A549 (cell line): ENCODE results near the gene NTN1. TPM values are rescaled to one million over a fixed set of nuclear protein-coding genes. Genes with fewer than 3 reads are reported as not detected.

Experiments
- ATAC-seq, 2 experiments: fragments of 200-7000 bp in 1 of 2; fragments of >200 bp in 1 of 2; cut with Nextera tagmentation in 1 of 2; cut with Tn5 transposase in 1 of 2; 3 replicates each; pipeline versions ENCODE4 v1.8.0 to v1.9.1; 2018 to 2020; ENCODE audit warnings: mild to moderate bottlenecking in 1 of 2, moderate library complexity in 1 of 2
- CTCF ChIA-PET: fragments of 300-600 bp; sonication (Branson Sonifier 250); formaldehyde crosslinking; extraction: SDS; loops from one replicate; lab custom pipeline; 2021; ENCODE audit warnings: antibody characterized with exemption, inconsistent platforms; lab: Yijun Ruan, JAX
- POLR2A ChIA-PET: fragments of 350-600 bp; formaldehyde crosslinking; extraction: SDS; loops from one replicate; lab custom pipeline; 2021; ENCODE audit warnings: antibody characterized with exemption, inconsistent platforms; lab: Yijun Ruan, JAX
- DNase-seq, 2 experiments: peaks; one replicate each; pipeline versions ENCODE4 v3.0.0 to v3.0.0-alpha.2; 2011 to 2016; ENCODE audit warnings: low read depth in 1 of 2, low spot score in 1 of 2
- FAIRE-seq: peaks from 2 replicates; lab custom pipeline; 2011; peaks lifted over from hg19 to GRCh38; lab: Jason Lieb, UNC
- H3K27ac ChIP-seq, 2 experiments: fragments of >200 bp; sonication (Bioruptor Twin); formaldehyde crosslinking; 3 replicates each; pipeline ENCODE4 v1.5.1; 2016 to 2017
- H3K4me1 ChIP-seq: fragments of >200 bp; sonication (Bioruptor Twin); formaldehyde crosslinking; 3 replicates; pipeline ENCODE4 v1.6.1; 2016
- H3K4me2 ChIP-seq: fragments of >200 bp; sonication (Bioruptor Twin); formaldehyde crosslinking; 3 replicates; pipeline ENCODE4 v1.6.1; 2016
- H3K4me3 ChIP-seq: fragments of >200 bp; sonication (Bioruptor Twin); formaldehyde crosslinking; 3 replicates; pipeline ENCODE4 v1.5.1; 2016
- H3K9me3 ChIP-seq: fragments of >200 bp; sonication (Bioruptor Twin); formaldehyde crosslinking; 3 replicates; pipeline ENCODE4 v1.6.1; 2016
- ATOH8 ChIP-seq: fragments of 250-450 bp; sonication (Bioruptor Pico); IDR thresholded peaks from 2 replicates; pipeline ENCODE4 v1.5.0; 2020; ENCODE audit warnings: low read depth, mild to moderate bottlenecking, moderate library complexity
- BHLHE40 ChIP-seq: IDR thresholded peaks from 2 replicates; pipeline ENCODE4 v1.6.1; 2012; ENCODE audit warnings: low read depth, low read length, inconsistent platforms
- CBX2 ChIP-seq: fragments of 200-600 bp; sonication (generic); IDR thresholded peaks from 2 replicates; pipeline ENCODE4 v1.6.1; 2016; ENCODE audit warnings: low read depth, mild to moderate bottlenecking, borderline replicate concordance
- CBX8 ChIP-seq: fragments of 200-600 bp; sonication (generic); IDR thresholded peaks from 2 replicates; pipeline ENCODE4 v1.6.1; 2016
- CHD2 ChIP-seq: fragments of 150-350 bp; IDR thresholded peaks from 2 replicates; pipeline ENCODE4 v1.6.1; 2014; ENCODE audit warnings: low read length; ENCODE audit not compliant: partially characterized antibody
- CHD4 ChIP-seq: fragments of 200-600 bp; sonication (generic); IDR thresholded peaks from 2 replicates; pipeline ENCODE4 v1.6.1; 2016; ENCODE audit warnings: antibody characterized with exemption, mild to moderate bottlenecking, borderline replicate concordance
- E2F6 ChIP-seq: IDR thresholded peaks from 2 replicates; pipeline ENCODE4 v1.6.1; 2012; ENCODE audit warnings: low read depth, borderline replicate concordance
- EHMT2 ChIP-seq: fragments of 200-600 bp; sonication (generic); IDR thresholded peaks from 2 replicates; pipeline ENCODE4 v1.6.1; 2016; ENCODE audit warnings: antibody characterized with exemption, low read depth, mild to moderate bottlenecking, moderate library complexity
- EP300 ChIP-seq, 2 experiments: fragments of >200 bp; sonication (Bioruptor Twin); formaldehyde crosslinking; IDR thresholded peaks; 2 replicates in 1 of 2; 3 replicates in 1 of 2; pipeline ENCODE4 v1.6.1; 2016 to 2017
- FOSB ChIP-seq: fragments of 250-450 bp; sonication (Bioruptor Pico); IDR thresholded peaks from 2 replicates; pipeline ENCODE4 v1.5.0; 2020; ENCODE audit warnings: mild to moderate bottlenecking, moderate library complexity
- FOXS1 ChIP-seq: fragments of 250-450 bp; sonication (Bioruptor Pico); IDR thresholded peaks from 2 replicates; pipeline ENCODE4 v1.5.0; 2020; ENCODE audit warnings: mild to moderate bottlenecking, moderate library complexity
- HEYL ChIP-seq: fragments of 250-450 bp; sonication (Bioruptor Pico); IDR thresholded peaks from 2 replicates; pipeline ENCODE4 v1.8.0; 2021; ENCODE audit warnings: mild to moderate bottlenecking, moderate library complexity
- HOXA7 ChIP-seq: fragments of 250-450 bp; sonication (Bioruptor Pico); IDR thresholded peaks from 2 replicates; pipeline ENCODE4 v1.5.0; 2020; ENCODE audit warnings: mild to moderate bottlenecking, moderate library complexity
- HOXB13 ChIP-seq: fragments of 250-450 bp; sonication (Bioruptor Pico); IDR thresholded peaks from 2 replicates; pipeline ENCODE4 v1.5.0; 2020; ENCODE audit warnings: low read depth, mild to moderate bottlenecking, moderate library complexity
- KDM1A ChIP-seq: fragments of 200-600 bp; sonication (generic); IDR thresholded peaks from 2 replicates; pipeline ENCODE4 v1.6.1; 2016; ENCODE audit warnings: low read depth, mild to moderate bottlenecking
- KDM5A ChIP-seq: fragments of 200-600 bp; sonication (generic); IDR thresholded peaks from 2 replicates; pipeline ENCODE4 v1.6.1; 2016; ENCODE audit warnings: antibody characterized with exemption, mild to moderate bottlenecking
- MAFK ChIP-seq: fragments of 450-650 bp; IDR thresholded peaks from 2 replicates; pipeline ENCODE4 v1.6.1; 2014; ENCODE audit not compliant: partially characterized antibody
- MAX ChIP-seq: IDR thresholded peaks from 2 replicates; pipeline ENCODE4 v1.6.1; 2012
- MAZ ChIP-seq: fragments of 150-350 bp; IDR thresholded peaks from 2 replicates; pipeline ENCODE4 v1.6.1; 2014; ENCODE audit warnings: antibody characterized with exemption, low read depth, low read length, borderline replicate concordance
- NR3C1 ChIP-seq: fragments of >200 bp; sonication (Bioruptor Twin); formaldehyde crosslinking; IDR thresholded peaks from 3 replicates; pipeline ENCODE4 v1.6.1; 2017
- PBX3 ChIP-seq: IDR thresholded peaks from 2 replicates; pipeline ENCODE4 v1.6.1; 2012
- POLR2A ChIP-seq: IDR thresholded peaks from 2 replicates; pipeline ENCODE4 v1.6.1; 2012; ENCODE audit warnings: mild to moderate bottlenecking, low read length
- POLR2AphosphoS2 ChIP-seq: conservative IDR thresholded peaks from 2 replicates; pipeline ENCODE4 v1.6.1; 2012; ENCODE audit warnings: low read length, improper control_type of control experiment, inconsistent platforms
- RARB ChIP-seq: fragments of 250-450 bp; sonication (Bioruptor Pico); IDR thresholded peaks from 2 replicates; pipeline ENCODE4 v1.8.0; 2021; ENCODE audit warnings: mild to moderate bottlenecking, moderate library complexity
- REST ChIP-seq: fragments of 200-600 bp; sonication (generic); IDR thresholded peaks from 2 replicates; pipeline ENCODE4 v1.6.1; 2016; ENCODE audit warnings: antibody characterized with exemption, mild to moderate bottlenecking, moderate library complexity
- RFX5 ChIP-seq: fragments of 450-650 bp; IDR thresholded peaks from 2 replicates; pipeline ENCODE4 v1.7.1; 2014; ENCODE audit warnings: antibody characterized with exemption, mild to moderate bottlenecking, moderate library complexity
- RNF2 ChIP-seq: fragments of 200-600 bp; sonication (generic); IDR thresholded peaks from 2 replicates; pipeline ENCODE4 v1.6.1; 2016; ENCODE audit warnings: low read depth, mild to moderate bottlenecking, antibody characterized with exemption, moderate library complexity, borderline replicate concordance
- USF2 ChIP-seq: fragments of 450-650 bp; IDR thresholded peaks from 2 replicates; pipeline ENCODE4 v1.6.1; 2014; ENCODE audit warnings: antibody characterized with exemption
- ZC3H11A ChIP-seq: fragments of 450-650 bp; IDR thresholded peaks from 2 replicates; pipeline ENCODE4 v1.6.1; 2014; ENCODE audit warnings: antibody characterized with exemption, mild to moderate bottlenecking
- ZFP36 ChIP-seq: fragments of 450-650 bp; IDR thresholded peaks from 2 replicates; pipeline ENCODE4 v1.6.1; 2014; ENCODE audit warnings: borderline replicate concordance; ENCODE audit not compliant: partially characterized antibody
- ZSCAN20 ChIP-seq: fragments of 250-450 bp; sonication (Bioruptor Pico); IDR thresholded peaks from 2 replicates; pipeline ENCODE4 v1.8.0; 2022; ENCODE audit warnings: mild to moderate bottlenecking, moderate library complexity
- WGBS: methylation state at CpG from one replicate; pipeline ENCODE4 v1.1.6; 2017; ENCODE audit errors: missing lambda C conversion rate; 5-methylcytosine and 5-hydroxymethylcytosine counted together
- polyA plus RNA-seq, 4 experiments: library from polyadenylated mRNA; depleted of rRNA in 3 of 4; stranded (reverse); fragments of >200 nt; fragmentation: RNase III in 1 of 4; extraction: RNeasy Plus Mini Kit Qiagen cat#74134 plus additional on column Dnase treatment in 1 of 4; gene quantifications; 2 replicates in 3 of 4; 3 replicates in 1 of 4; pipeline ENCODE4 v1.2.3, GENCODE V29; 2011 to 2017

Gene NTN1
- polyA plus RNA-seq, 2 of the 4 experiments (the other 2 are of a cell fraction): 0.12 to 0.13 TPM

- ATAC-seq (no peak), FAIRE-seq (no peak), DNase-seq (no peak)
- TF ChIP-seq EHMT2 (no peak), ZC3H11A (no peak), CBX8 (no peak), REST (no peak), CBX2 (no peak), CHD2 (no peak), MAFK (no peak), RNF2 (no peak), KDM5A (no peak), FOXS1 (CRISPR knock-in tag) (no peak), ATOH8 (CRISPR knock-in tag) (no peak), RFX5 (no peak), POLR2AphosphoS2 (no peak), MAZ (no peak), KDM1A (no peak), NR3C1 (no peak), HOXB13 (no peak), HOXA7 (CRISPR knock-in tag) (no peak), USF2 (no peak), FOSB (CRISPR knock-in tag) (no peak)
- no peak overlapping the region for H3K4me2 ChIP-seq
- no peaks in the 10 kb centered on the region for H3K4me1 ChIP-seq
- CTCF ChIA-PET: no interaction called here
- WGBS: 65% methylated on average over 13 of the region's 13 CpGs
- H3K9me3 ChIP-seq: no peaks in the 10 kb centered on the region
- POLR2A ChIA-PET: no interaction called here
- H3K4me3 ChIP-seq: no peak overlapping the region
- H3K27ac ChIP-seq: no peak overlapping the region
These were observed 119.5 kb downstream of the NTN1 start for GRCh38 chr17:9140550-9141424.

GRCh38 chr17:9141425-9141753, 120.1 kb downstream of the NTN1 start:
- no peak overlapping the region for H3K27ac ChIP-seq
- DNase-seq (no peak), ATAC-seq (no peak), FAIRE-seq (no peak)
- ChIA-PET POLR2A (no interaction called here), CTCF (no interaction called here)
- no peak overlapping the region for H3K4me3 ChIP-seq
- H3K4me1 ChIP-seq: no peaks in the 10 kb centered on the region
- TF ChIP-seq EP300 (IDR thresholded peaks at IDR 0.05) (no peak), ZFP36 (no peak), CHD4 (no peak), ZSCAN20 (no peak), HEYL (CRISPR knock-in tag) (no peak), BHLHE40 (no peak), POLR2A (no peak), ATOH8 (CRISPR knock-in tag) (no peak), RARB (CRISPR knock-in tag) (no peak), PBX3 (no peak), E2F6 (no peak), MAZ (no peak), MAX (no peak)
- H3K9me3 ChIP-seq: no peaks in the 10 kb centered on the region
- H3K4me2 ChIP-seq: no peak overlapping the region
- 69% methylated on average over 4 of the region's 4 CpGs for WGBS
